ENCODE measurements around the gene NPBWR2.

NPBWR2 gene

GRCh38 chr20:64082820-64083377, 24.5 kb downstream of the NPBWR2 start:
- TF ChIP-seq, protein P1, sequence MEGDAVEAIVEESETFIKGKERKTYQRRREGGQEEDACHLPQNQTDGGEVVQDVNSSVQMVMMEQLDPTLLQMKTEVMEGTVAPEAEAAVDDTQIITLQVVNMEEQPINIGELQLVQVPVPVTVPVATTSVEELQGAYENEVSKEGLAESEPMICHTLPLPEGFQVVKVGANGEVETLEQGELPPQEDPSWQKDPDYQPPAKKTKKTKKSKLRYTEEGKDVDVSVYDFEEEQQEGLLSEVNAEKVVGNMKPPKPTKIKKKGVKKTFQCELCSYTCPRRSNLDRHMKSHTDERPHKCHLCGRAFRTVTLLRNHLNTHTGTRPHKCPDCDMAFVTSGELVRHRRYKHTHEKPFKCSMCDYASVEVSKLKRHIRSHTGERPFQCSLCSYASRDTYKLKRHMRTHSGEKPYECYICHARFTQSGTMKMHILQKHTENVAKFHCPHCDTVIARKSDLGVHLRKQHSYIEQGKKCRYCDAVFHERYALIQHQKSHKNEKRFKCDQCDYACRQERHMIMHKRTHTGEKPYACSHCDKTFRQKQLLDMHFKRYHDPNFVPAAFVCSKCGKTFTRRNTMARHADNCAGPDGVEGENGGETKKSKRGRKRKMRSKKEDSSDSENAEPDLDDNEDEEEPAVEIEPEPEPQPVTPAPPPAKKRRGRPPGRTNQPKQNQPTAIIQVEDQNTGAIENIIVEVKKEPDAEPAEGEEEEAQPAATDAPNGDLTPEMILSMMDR (IDR thresholded peaks at IDR 0.05; ENCODE audit: low read depth, low read length): no peak
- no peak for DNase-seq (ENCODE audit: extremely low read depth, low read depth)

DNA sequence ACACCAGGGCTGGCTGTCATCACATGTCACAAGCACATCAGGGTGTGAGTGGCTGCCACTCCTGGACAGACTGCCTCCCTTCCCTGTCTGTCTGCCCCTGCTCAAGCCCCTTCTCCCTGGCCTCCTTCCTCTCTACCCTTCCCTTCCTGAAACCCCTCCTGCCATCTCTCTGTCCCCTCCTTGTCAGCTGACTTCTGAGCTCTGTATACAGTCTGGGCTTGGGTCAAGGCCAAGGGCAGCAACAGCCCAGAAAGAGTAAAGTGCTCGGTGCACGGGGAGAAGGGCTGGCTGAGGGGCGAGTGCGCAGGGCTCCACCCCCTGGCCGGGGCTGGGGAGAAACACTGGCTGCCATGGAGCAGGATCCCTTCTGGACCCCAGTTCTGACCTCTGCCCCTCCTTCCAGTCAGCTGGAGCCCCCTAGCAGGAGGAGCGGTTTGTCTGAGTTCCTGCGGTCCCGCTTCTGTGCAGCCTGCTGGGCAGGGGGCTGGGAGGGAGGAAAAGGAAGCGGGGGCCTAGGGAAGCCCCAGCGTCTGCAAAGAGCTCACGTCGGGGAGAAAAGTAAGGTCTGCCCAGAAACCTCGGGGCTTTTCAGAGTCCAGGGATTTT, 25.1 kb downstream of the NPBWR2 start:
- TF ChIP-seq, protein P1 (IDR thresholded peaks at IDR 0.05; ENCODE audit: low read depth, low read length): no peak
- no peak for DNase-seq (ENCODE audit: extremely low read depth, low read depth)

- no peak for DNase-seq (ENCODE audit: extremely low read depth, low read depth)
- TF ChIP-seq, protein P1 (IDR thresholded peaks at IDR 0.05; ENCODE audit: low read depth, low read length): no peak
Measured at GRCh38 chr20:64081624-64081964, 25.8 kb downstream of the NPBWR2 start.

DNA sequence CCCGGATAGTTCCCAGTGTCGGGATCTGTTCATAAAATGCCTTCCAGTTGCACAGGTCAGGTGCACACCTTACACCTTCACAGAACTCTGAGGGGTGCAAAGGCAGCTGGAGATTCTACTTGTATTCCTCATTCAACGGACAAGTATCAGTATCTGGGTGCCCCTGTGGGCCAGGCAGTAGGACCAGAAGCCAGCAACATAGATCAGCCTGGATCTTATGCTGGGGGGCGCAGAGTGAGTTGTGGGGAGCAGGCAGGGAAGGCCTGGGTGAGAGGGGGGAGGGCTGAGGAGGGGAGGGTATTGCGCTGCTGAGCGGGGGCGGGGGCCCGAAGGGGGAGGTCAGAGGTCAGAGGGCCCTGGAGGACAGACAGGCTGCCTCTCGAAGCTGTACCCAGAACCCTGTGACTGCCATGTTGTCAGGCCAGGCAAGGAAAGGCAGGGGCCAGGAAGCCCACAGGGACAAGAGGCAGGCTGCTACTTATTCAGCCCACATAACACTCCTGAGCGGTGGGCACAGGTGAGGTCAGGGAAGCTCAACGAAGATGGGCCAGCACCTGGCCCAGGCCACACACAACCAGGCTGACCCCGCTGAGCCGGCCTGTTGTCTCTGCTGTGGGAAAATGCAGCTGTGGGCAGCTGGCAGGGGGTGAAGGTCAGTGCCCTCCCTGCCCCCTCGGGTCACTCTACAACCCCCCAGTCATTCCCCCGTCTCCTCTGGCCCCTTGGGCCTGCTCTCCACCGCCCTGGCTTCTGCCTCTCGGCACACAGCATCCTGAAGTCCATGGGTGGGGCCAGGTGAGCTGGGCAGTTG, 26.3 kb downstream of the NPBWR2 start:
- DNase-seq (ENCODE audit: extremely low read depth, low read depth): no peak
- TF ChIP-seq, protein P1 (IDR thresholded peaks at IDR 0.05; ENCODE audit: low read depth, low read length): no peak

DNA sequence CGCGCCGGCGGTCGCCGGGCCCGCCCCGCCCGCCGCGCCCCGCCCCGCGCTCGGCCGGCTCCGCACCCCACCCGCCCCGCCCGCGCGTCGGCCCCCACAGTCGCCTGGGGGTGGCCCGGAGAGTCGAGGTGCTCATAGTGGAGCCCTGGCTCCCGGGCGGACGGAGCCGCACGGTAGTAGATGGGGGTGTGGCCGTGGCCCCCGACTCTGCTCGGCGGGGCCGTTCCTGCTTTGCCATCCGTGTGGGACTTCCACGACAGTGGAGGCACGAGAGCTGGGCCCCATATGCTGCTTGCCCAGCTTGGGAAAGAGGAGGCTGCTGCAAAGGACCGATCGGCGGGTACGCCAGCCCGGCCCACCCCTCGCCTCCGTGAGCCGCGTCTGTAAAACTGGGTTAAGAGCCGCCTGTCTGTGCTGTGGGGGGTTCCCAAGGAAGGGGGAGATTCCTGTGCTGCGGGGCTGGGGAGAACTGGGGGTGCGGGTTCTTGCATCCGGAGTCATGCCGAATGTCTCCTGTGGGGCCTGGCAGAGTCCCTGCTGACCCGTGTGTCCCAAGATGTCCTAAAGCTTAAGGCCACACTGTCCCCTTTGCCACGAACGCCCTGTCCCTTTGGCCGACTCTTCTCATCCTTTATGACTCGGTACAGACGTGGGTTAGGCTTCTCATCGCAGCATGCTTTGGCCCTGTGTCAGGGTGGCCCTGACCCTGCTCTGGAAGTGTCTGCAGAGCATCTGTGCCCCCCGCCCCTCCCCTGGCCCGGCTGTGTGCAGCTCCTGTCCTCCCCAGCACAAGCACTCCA, 27.2 kb downstream of the NPBWR2 start, which contains the start of gene OPRL1:
Gene OPRL1, plus strand, starts transcription at position 70 of the 800 bp plus-strand sequence. CDS start 12,639 bp downstream, outside the sequence.
- TF ChIP-seq, protein P1 (IDR thresholded peaks at IDR 0.05; ENCODE audit: low read depth, low read length): no peak

DNA sequence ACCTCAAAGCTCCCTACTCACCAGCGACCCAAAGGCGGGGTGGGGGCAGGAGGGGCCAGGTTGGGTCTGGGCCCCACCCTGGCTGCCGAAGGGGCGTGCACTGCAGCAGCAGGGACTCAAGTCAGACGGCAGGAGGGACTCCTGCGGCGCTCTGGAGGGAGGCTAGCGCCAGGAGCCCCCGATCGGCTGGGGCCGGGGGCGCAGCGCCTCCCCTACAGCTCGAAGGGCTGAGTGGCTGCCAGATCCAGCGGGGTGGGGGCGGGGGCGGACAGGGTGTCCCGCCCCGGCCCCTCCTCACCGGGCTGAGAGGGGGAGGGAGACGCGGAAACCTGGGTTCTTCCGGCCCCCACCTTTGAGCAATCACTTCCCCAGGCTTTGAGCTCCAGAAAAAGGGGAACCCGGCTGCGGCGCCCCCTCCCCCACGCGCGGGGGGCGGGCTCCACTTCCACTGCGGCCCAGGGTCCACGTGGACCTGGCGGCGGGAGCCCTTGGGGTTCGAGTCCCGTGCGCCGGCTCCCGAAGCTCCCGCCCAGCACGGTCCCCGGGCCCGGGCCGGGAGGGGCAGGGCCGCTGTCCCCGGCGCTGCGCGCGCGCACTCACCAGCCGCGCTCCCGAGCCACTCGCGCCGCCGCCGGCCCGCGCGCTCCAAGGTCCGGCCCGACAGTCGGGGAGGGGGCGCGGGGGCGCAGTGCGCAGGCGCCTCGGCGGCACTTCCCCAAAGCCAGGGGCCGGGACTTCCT, 27.9 kb downstream of the NPBWR2 start, which contains the start of gene RGS19:
Gene RGS19, minus strand, starts transcription at position 246 of the 740 bp plus-strand sequence. CDS start 2,632 bp downstream, outside the sequence.
- TF ChIP-seq, protein P1 (IDR thresholded peaks at IDR 0.05; ENCODE audit: low read depth, low read length): no peak
- DNase-seq (ENCODE audit: extremely low read depth, low read depth): peak; percentile 20

More for the DNA sequence above, 27.2 kb downstream of the NPBWR2 start, which contains the start of gene OPRL1:
- no peak for DNase-seq (ENCODE audit: extremely low read depth, low read depth)
